Measurements from ENCODE around the gene COBL.

GRCh38 chr7:51312951-51313737 lies 3.5 kb downstream of the COBL start:
- TF ChIP-seq CTCF (conservative IDR thresholded peaks at IDR 0.05; ENCODE audit: low read depth, low read length) (no peak), EZH2 (IDR thresholded peaks at IDR 0.05; ENCODE audit: low read length, unreplicated experiment) (no peak)

Data from PC-3 (cell line).